Aortic smooth muscle cell (primary cell): Measurements from ENCODE around the gene TYRO3. TPM values are rescaled to one million over a fixed set of nuclear protein-coding genes. Genes with fewer than 3 reads are reported as not detected.

ENCODE experiments used
- total RNA-seq: library from RNA; depleted of rRNA; stranded (reverse); fragments of >200 nt; gene quantifications from 2 replicates; pipeline ENCODE4 v1.2.3, GENCODE V29; 2014

TYRO3 gene
- 8.1 and 9.8 TPM in 2 replicates for total RNA-seq

DNA sequence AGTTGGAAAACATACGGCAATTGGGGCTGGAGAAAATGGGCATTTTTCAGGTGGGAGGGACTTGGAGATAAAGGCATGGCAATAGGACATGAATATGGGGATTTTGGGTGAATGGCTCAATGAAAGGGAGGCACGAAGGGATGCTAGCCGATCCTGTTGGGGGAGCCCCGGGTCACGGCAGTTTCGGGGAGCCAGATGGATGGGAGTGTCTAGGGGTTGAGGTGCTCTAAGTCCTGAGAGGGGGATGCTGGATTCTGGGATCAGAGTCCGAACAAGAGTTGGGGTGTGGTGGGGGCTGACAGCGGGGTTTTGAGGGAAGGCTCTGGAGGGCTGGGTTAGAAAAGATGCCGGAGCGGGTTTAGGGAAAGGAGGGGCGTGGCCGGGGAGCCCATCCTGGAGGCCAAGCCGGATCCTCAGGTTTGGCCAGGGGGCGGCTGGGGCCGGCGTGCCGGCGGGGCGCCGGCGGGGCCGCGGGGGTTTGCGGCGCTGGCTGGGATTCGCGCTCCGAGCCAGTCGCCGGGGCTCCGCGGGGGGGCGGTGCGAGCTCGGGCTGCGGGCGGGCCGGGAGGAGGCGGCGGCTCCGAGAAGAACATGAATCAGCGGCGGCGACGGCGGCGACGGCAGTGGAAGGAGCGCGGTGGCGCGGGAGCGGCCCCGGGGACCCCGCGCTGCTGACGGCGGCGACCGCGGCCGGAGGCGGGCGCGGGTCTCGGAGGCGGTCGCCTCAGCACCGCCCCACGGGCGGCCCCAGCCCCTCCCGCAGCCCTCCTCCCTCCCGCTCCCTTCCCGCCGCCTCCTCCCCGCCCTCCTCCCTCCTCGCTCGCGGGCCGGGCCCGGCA lies at the start of gene TYRO3:
TSS of gene TYRO3 (plus strand) at position 813 of the 839 bp plus-strand sequence. CDS start 46 bp downstream, outside the sequence.

GRCh38 chr15:41513506-41514227 lies 45.3 kb upstream of the TYRO3 start, which contains the start of gene LTK:
Gene LTK (minus strand): TSS chr15:41513827. CDS start chr15:41513709, 118 bp downstream.

Other genes starting within 250 kb of the TYRO3 start
- 3.7 and 4.9 TPM in 2 replicates for gene OIP5, start 226.6 kb upstream of the TYRO3 start, total RNA-seq
- gene NUSAP1, start 226.3 kb upstream of the TYRO3 start, total RNA-seq: 48.2 and 53.5 TPM in 2 replicates
- gene NDUFAF1, start 156.7 kb upstream of the TYRO3 start, total RNA-seq: 23.0 and 23.8 TPM in 2 replicates
- 15.9 and 19.3 TPM in 2 replicates for gene RTF1, start 142.1 kb upstream of the TYRO3 start, total RNA-seq
- 1.7 and 2.4 TPM in 2 replicates for gene ITPKA, start 65.3 kb upstream of the TYRO3 start, total RNA-seq
- 0.12 and 0.13 TPM in 2 replicates for gene LTK, start 45.4 kb upstream of the TYRO3 start, total RNA-seq
- gene RPAP1, start 15.0 kb upstream of the TYRO3 start, total RNA-seq: 12.6 and 13.7 TPM in 2 replicates
- 27.6 and 35.5 TPM in 2 replicates for gene MGA, start 101.2 kb downstream of the TYRO3 start, total RNA-seq
- gene MAPKBP1, start 215.3 kb downstream of the TYRO3 start, total RNA-seq: 14.3 and 15.6 TPM in 2 replicates